Fibroblast of lung (primary cell): ENCODE data around the gene TMEM52. TPM values are rescaled to one million over a fixed set of nuclear protein-coding genes. Genes with fewer than 3 reads are reported as not detected.

Experiments used
- DNase-seq, 2 donors: peaks; one replicate each; pipeline versions ENCODE4 v3.0.0 to v3.0.0-alpha.2; 2010; ENCODE audit warnings: low read depth in 2 of 2
- H2AFZ ChIP-seq: 2 replicates; pipeline ENCODE4 v1.5.1; 2012; ENCODE audit warnings: low read length, control low read depth, inconsistent platforms
- H3K27ac ChIP-seq: 2 replicates; pipeline ENCODE4 v1.5.1; 2011; ENCODE audit warnings: low read length, control low read depth; ENCODE audit not compliant: insufficient read depth
- H3K27me3 ChIP-seq: 2 replicates; pipeline ENCODE4 v1.5.1; 2011; ENCODE audit warnings: mild to moderate bottlenecking, low read length; ENCODE audit not compliant: control insufficient read depth, insufficient read depth
- H3K36me3 ChIP-seq: 2 replicates; pipeline ENCODE4 v1.5.1; 2011; ENCODE audit warnings: low read length; ENCODE audit not compliant: control insufficient read depth, insufficient read depth
- H3K4me1 ChIP-seq: 2 replicates; pipeline ENCODE4 v1.5.1; 2011; ENCODE audit warnings: low read length; ENCODE audit not compliant: control insufficient read depth, insufficient read depth; ENCODE audit errors: extremely low read depth
- H3K4me2 ChIP-seq: 2 replicates; pipeline ENCODE4 v1.5.1; 2011; ENCODE audit warnings: low read length, control low read depth; ENCODE audit not compliant: insufficient read depth; ENCODE audit errors: extremely low read depth
- H3K4me3 ChIP-seq, 4 experiments: fragments of 200-600 bp in 1 of 4; sonication (generic) in 1 of 4; replicated peaks in 1 of 4; 2 replicates each; pipeline ENCODE4 v1.5.1; 2011 to 2016; ENCODE audit warnings: low read length in 4 of 4, low read depth in 3 of 4, mild to moderate bottlenecking in 3 of 4, control low read depth in 2 of 4, inconsistent platforms in 1 of 4, mixed read lengths in 1 of 4; ENCODE audit not compliant: insufficient read depth in 1 of 4; ENCODE audit errors: control extremely low read depth in 1 of 4
- H3K79me2 ChIP-seq: 2 replicates; pipeline ENCODE4 v1.5.1; 2012; ENCODE audit warnings: mild to moderate bottlenecking, low read length, inconsistent platforms; ENCODE audit not compliant: control insufficient read depth, insufficient read depth
- H3K9ac ChIP-seq: 2 replicates; pipeline ENCODE4 v1.5.1; 2011; ENCODE audit warnings: mild to moderate bottlenecking, low read length, control low read depth; ENCODE audit not compliant: insufficient read depth
- H3K9me3 ChIP-seq: 2 replicates; pipeline ENCODE4 v1.5.1; 2012; ENCODE audit warnings: low read depth, low read length; ENCODE audit not compliant: control insufficient read depth, insufficient read depth
- H4K20me1 ChIP-seq: 2 replicates; pipeline ENCODE4 v1.5.1; 2011; ENCODE audit warnings: low read length; ENCODE audit not compliant: control insufficient read depth, insufficient read depth; ENCODE audit errors: extremely low read depth
- EZH2 ChIP-seq: IDR thresholded peaks from 2 replicates; pipeline ENCODE4 v1.5.1; 2012; ENCODE audit warnings: low read length, control low read depth, mild to moderate bottlenecking; ENCODE audit errors: missing control alignments
- polyA plus RNA-seq, 2 donors: library from polyadenylated mRNA; depleted of rRNA in 1 of 2; stranded (reverse) in 1 of 2; unstranded in 1 of 2; fragments of >200 nt; gene quantifications; 2 replicates each; pipeline ENCODE4 v1.2.1, GENCODE V29; 2011 to 2012; ENCODE audit warnings: missing spikeins in 1 of 2
- total RNA-seq: library from RNA; depleted of rRNA; stranded (reverse); fragments of >200 nt; gene quantifications from 2 replicates; pipeline ENCODE4 v1.2.1, GENCODE V29; 2014
- TF ChIP-seq, protein P1 (sequence below), 2 donors: IDR thresholded peaks in 1 of 2; conservative IDR thresholded peaks in 1 of 2; 1 replicate in 1 of 2; 2 replicates in 1 of 2; pipeline ENCODE4 v1.5.1; 2011 to 2012; ENCODE audit warnings: low read length in 2 of 2, control low read depth in 1 of 2, inconsistent platforms in 1 of 2, low read depth in 1 of 2, mild to moderate bottlenecking in 1 of 2

The TMEM52 gene
- total and polyA plus RNA-seq, 2 donors (not counting 1 experiment from before 2014, with no cell fraction given) = 0.17 to 0.42 TPM

DNA sequence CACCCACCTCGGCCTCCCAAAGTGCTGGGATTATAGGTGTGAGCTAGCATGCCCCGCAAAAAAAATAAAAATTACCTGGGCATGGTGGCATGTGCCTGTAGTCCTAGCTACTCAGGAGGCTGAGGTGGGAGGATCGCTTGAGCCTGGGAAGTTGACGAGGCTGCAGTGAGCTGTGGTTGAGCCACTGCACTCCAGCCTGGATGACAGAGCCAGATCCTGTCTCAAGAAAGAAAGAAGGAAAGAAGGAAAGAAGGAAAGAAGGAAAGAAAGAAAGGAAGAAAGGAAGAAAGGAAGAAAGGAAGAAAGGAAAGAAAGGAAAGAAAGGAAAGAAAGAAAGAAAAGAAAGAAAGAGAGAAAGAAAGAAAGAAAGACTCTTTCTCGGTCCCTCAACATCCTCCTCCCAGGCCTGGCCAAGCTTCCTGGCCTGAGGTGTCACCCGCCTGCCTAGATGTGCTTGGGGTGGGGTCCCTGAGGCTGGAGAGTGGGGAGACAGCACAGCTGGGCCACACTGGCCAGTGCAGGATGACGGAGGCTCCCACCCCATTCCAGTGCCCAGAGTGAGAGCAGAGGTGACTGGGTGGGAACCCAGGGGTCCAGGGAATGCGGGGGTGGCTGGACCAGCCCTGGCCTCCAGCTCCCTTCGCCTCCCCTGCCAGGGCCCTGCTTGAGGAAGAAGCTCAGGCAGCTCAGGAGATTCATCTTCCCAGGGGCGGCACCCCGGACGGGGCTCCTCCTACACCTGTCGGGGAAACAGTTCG, 18.0 kb downstream of the TMEM52 start:
- no peak overlapping the region for H3K27ac ChIP-seq
- no peak overlapping the region for H3K9ac ChIP-seq
- TF ChIP-seq, protein P1, sequence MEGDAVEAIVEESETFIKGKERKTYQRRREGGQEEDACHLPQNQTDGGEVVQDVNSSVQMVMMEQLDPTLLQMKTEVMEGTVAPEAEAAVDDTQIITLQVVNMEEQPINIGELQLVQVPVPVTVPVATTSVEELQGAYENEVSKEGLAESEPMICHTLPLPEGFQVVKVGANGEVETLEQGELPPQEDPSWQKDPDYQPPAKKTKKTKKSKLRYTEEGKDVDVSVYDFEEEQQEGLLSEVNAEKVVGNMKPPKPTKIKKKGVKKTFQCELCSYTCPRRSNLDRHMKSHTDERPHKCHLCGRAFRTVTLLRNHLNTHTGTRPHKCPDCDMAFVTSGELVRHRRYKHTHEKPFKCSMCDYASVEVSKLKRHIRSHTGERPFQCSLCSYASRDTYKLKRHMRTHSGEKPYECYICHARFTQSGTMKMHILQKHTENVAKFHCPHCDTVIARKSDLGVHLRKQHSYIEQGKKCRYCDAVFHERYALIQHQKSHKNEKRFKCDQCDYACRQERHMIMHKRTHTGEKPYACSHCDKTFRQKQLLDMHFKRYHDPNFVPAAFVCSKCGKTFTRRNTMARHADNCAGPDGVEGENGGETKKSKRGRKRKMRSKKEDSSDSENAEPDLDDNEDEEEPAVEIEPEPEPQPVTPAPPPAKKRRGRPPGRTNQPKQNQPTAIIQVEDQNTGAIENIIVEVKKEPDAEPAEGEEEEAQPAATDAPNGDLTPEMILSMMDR (conservative IDR thresholded peaks at IDR 0.05 in 1 of 2, IDR thresholded peaks at IDR 0.05 in 1 of 2; ENCODE audit: low read depth in 1 of 2, low read length in 2 of 2) = no peak
- no peak for TF ChIP-seq EZH2
- no peaks in the 10 kb centered on the region for H3K27me3 ChIP-seq
- no peaks in the 10 kb centered on the region for H3K4me1 ChIP-seq
- no peaks in the 10 kb centered on the region for H3K79me2 ChIP-seq
- H3K36me3 ChIP-seq = no peaks in the 10 kb centered on the region
- no peak overlapping the region for H3K4me2 ChIP-seq
- no peak for DNase-seq
- H4K20me1 ChIP-seq = no peaks in the 10 kb centered on the region
- no peak overlapping the region for H3K4me3 ChIP-seq
- H3K9me3 ChIP-seq = no peaks in the 10 kb centered on the region
- H2AFZ ChIP-seq = no peak overlapping the region

- no peaks in the 10 kb centered on the region for H3K4me1 ChIP-seq
- H3K79me2 ChIP-seq = no peaks in the 10 kb centered on the region
- no peak for DNase-seq
- no peaks in the 10 kb centered on the region for H4K20me1 ChIP-seq
- no peaks in the 10 kb centered on the region for H3K9me3 ChIP-seq
- no peak overlapping the region for H3K27ac ChIP-seq
- H3K4me2 ChIP-seq = no peak overlapping the region
- TF ChIP-seq EZH2 = no peak
- TF ChIP-seq, protein P1 (conservative IDR thresholded peaks at IDR 0.05 in 1 of 2, IDR thresholded peaks at IDR 0.05 in 1 of 2; ENCODE audit: low read depth in 1 of 2, low read length in 2 of 2) = no peak
- H3K9ac ChIP-seq = no peak overlapping the region
- no peak overlapping the region for H3K4me3 ChIP-seq
- H3K27me3 ChIP-seq = no peaks in the 10 kb centered on the region
- no peak overlapping the region for H2AFZ ChIP-seq
- no peaks in the 10 kb centered on the region for H3K36me3 ChIP-seq
Measured at GRCh38 chr1:1899967-1900327, 19.1 kb downstream of the TMEM52 start.

DNA sequence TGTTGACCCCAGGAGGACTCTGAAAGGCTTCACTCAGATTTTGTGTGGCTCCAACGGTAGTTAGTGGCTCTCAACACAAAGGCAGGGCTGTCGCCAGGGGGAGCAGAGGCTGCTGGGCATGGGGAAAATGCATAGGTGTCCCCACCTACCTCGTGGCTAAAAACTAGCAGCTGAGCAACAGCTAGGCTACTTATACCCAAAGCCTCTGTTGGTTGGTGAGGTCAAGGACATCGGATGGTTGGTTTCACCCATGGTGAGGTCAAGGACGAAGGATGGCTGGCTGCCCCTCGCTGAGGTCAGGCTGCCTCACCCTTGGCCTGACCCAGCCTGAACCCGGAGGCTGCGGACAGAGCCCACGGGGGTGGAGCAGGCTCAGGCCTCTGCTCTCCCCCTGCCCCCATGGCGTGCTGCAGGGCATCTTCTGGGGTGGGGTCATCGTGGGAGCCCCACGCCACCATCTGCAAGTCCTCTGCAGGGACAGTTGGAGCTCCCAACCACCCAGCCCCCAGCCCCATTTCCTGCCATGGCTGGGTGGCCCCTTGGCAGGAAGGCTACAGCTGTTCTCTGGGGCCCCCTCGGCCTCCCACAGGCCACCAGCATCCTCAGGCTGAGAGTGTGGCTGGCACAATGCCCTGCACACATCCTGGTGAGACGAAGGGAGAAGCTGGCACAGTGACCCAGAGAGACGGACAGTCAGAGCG, 19.7 kb downstream of the TMEM52 start:
- Histone ChIP-seq H3K36me3 (no peaks in the 10 kb centered on the region), H3K4me3 (no peak overlapping the region), H2AFZ (no peak overlapping the region), H3K9me3 (no peaks in the 10 kb centered on the region), H3K4me1 (no peaks in the 10 kb centered on the region), H3K9ac (no peak overlapping the region), H3K79me2 (no peaks in the 10 kb centered on the region), H4K20me1 (no peaks in the 10 kb centered on the region), H3K27ac (no peak overlapping the region), H3K27me3 (no peaks in the 10 kb centered on the region), H3K4me2 (no peak overlapping the region)
- DNase-seq = no peak
- TF ChIP-seq, protein P1 (conservative IDR thresholded peaks at IDR 0.05 in 1 of 2, IDR thresholded peaks at IDR 0.05 in 1 of 2; ENCODE audit: low read depth in 1 of 2, low read length in 2 of 2) = no peak
- TF ChIP-seq EZH2 = no peak
